Ishikawa (cell line): Measurements from ENCODE around the gene MAP3K13.

Experiments used
- CEBPB ChIP-seq: IDR thresholded peaks from 2 replicates; pipeline ENCODE4 v1.6.1; 2012
- CREB1 ChIP-seq: IDR thresholded peaks from 2 replicates; pipeline ENCODE4 v1.6.1; 2012; ENCODE audit warnings: low read depth
- EGR1 ChIP-seq: IDR thresholded peaks from 2 replicates; pipeline ENCODE4 v1.6.1; 2012
- EP300 ChIP-seq: IDR thresholded peaks from 2 replicates; pipeline ENCODE4 v1.6.1; 2012; ENCODE audit warnings: borderline replicate concordance
- FOXM1 ChIP-seq: IDR thresholded peaks from 2 replicates; pipeline ENCODE4 v1.6.1; 2012; ENCODE audit warnings: low read depth, borderline replicate concordance
- MAX ChIP-seq: IDR thresholded peaks from 2 replicates; pipeline ENCODE4 v1.6.1; 2012
- NFIC ChIP-seq: IDR thresholded peaks from 2 replicates; pipeline ENCODE4 v1.6.1; 2012
- RAD21 ChIP-seq: IDR thresholded peaks from 2 replicates; pipeline ENCODE4 v1.6.1; 2012; ENCODE audit warnings: low read depth
- REST ChIP-seq: IDR thresholded peaks from 2 replicates; pipeline ENCODE4 v1.6.1; 2012; ENCODE audit warnings: low read depth, mild to moderate bottlenecking
- TAF1 ChIP-seq: IDR thresholded peaks from 2 replicates; pipeline ENCODE4 v1.6.1; 2012; ENCODE audit warnings: low read depth, mild to moderate bottlenecking
- TCF12 ChIP-seq: IDR thresholded peaks from 2 replicates; pipeline ENCODE4 v1.6.1; 2012; ENCODE audit warnings: low read depth
- TEAD4 ChIP-seq: IDR thresholded peaks from 2 replicates; pipeline ENCODE4 v1.6.1; 2012
- USF1 ChIP-seq: IDR thresholded peaks from 2 replicates; pipeline ENCODE4 v1.6.1; 2012
- YY1 ChIP-seq: IDR thresholded peaks from 2 replicates; pipeline ENCODE4 v1.6.1; 2012; ENCODE audit warnings: low read depth
- ZBTB7A ChIP-seq: IDR thresholded peaks from 2 replicates; pipeline ENCODE4 v1.6.1; 2012; ENCODE audit warnings: low read depth

Gene MAP3K13

GRCh38 chr3:185486394-185486793, 123.5 kb downstream of the MAP3K13 start:
- TF ChIP-seq EGR1: no peak
- TF ChIP-seq TEAD4: no peak
- TF ChIP-seq FOXM1: no peak
- no peak for TF ChIP-seq MAX
- TF ChIP-seq TAF1: no peak
- TF ChIP-seq REST: no peak
- TF ChIP-seq NFIC: no peak
- TF ChIP-seq EP300: no peak
- no peak for TF ChIP-seq USF1

- TF ChIP-seq CEBPB: no peak
- no peak for TF ChIP-seq USF1
- TF ChIP-seq TAF1: no peak
- no peak for TF ChIP-seq YY1
- TF ChIP-seq EGR1: no peak
Measured at GRCh38 chr3:185488465-185488864, 125.5 kb downstream of the MAP3K13 start.

- TF ChIP-seq TCF12 (no peak), CREB1 (no peak), YY1 (no peak), NFIC (no peak), REST (no peak)
Measured at GRCh38 chr3:185489462-185489861, 126.5 kb downstream of the MAP3K13 start.

GRCh38 chr3:185490241-185490640, 127.3 kb downstream of the MAP3K13 start:
- no peak for TF ChIP-seq YY1

GRCh38 chr3:185498503-185499396, 135.8 kb downstream of the MAP3K13 start, which contains the start of gene TMEM41A:
TMEM41A (minus strand) TSS chr3:185499035; CDS start chr3:185498961, 74 bp downstream.
- peak; percentile 57; the same call in 1 of the 2 replicates for TF ChIP-seq NFIC
- TF ChIP-seq TEAD4: peak; percentile 61
- peak; percentile 99 for TF ChIP-seq TAF1
- no peak; the same call in 1 of the 2 replicates for TF ChIP-seq EGR1
- TF ChIP-seq REST: 0 out of 2 replicates have a peak, but pooled peaks have one; percentile 28
- TF ChIP-seq YY1: peak; percentile 83
- TF ChIP-seq FOXM1: peak; percentile 52
- peak; percentile 50; the same call in 1 of the 2 replicates for TF ChIP-seq EP300
- peak; percentile 22; the same call in 1 of the 2 replicates for TF ChIP-seq RAD21
- peak; percentile 81 for TF ChIP-seq USF1
- peak; percentile 52; the same call in 1 of the 2 replicates for TF ChIP-seq ZBTB7A
- no peak for TF ChIP-seq CREB1
- TF ChIP-seq TCF12: peak; percentile 92
- peak; percentile 95 for TF ChIP-seq MAX
- TF ChIP-seq CEBPB: no peak; the same call in 1 of the 2 replicates
